ENCODE data around the gene PRKACB.
"Not testable (repeated sequence)": the region's sequence is repeated elsewhere in the genome, so short reads cannot be mapped to it uniquely, and the experiment has no call there.

The PRKACB gene

DNA sequence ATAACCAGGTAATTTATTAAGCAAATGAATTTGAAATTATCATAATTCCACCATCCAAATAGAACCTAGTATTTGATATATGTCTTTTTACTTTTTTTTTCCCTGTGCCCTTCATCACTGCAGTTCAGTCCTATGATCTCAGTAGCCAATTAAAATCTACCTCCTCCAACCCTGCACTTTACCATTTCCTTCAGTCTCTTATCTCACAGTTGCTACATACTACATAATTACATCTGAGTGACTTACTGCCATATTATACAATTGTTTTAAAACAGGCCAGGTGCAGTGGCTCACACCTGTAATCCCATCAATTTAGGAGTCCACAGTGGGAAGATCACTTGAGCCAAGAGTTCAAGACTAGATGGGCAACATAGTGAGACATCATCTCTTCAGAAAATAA is 73.2 kb downstream of the PRKACB start:
- no peak for DNase-seq
- TF ChIP-seq POLR2A (IDR thresholded peaks at IDR 0.05; ENCODE audit: low read length) (no peak), GATA1 (IDR thresholded peaks at IDR 0.05; ENCODE audit: low read depth, low read length) (no peak)

DNA sequence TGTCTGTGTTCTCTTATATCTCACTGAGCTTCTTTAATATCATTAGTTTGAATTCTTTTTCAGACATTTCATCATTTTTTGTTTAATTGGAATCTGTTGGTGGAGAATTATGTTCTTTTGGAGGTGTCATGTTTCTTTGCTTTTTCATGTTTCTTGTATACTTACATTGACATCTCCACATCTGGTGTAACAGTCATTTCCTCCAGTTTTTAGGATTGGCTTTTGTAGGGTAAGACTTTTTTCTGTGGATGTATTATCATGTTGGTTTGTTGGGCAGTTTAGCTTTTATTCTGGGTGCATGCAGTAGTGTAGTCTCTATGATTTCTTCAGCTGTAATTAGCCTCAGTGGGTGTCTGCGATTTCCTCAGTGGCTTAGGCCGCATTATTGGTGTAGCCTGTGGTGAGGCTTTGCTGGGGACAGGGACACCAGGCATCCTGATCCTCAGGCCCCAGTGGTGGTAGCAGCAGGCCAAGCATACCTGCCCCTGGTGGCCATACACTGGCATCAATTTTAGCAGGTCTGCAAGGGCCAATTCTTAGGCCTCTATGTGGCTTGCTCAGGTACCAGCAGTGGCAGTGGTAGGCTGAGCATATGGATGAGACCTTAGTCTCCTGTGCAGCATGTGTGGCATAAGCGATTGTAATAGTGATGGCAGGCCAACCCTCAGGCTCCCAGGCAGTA is 79.8 kb downstream of the PRKACB start:
- no peak for DNase-seq
- TF ChIP-seq POLR2A (IDR thresholded peaks at IDR 0.05; ENCODE audit: low read length) (no peak), GATA1 (IDR thresholded peaks at IDR 0.05; ENCODE audit: low read depth, low read length) (no peak)

DNA sequence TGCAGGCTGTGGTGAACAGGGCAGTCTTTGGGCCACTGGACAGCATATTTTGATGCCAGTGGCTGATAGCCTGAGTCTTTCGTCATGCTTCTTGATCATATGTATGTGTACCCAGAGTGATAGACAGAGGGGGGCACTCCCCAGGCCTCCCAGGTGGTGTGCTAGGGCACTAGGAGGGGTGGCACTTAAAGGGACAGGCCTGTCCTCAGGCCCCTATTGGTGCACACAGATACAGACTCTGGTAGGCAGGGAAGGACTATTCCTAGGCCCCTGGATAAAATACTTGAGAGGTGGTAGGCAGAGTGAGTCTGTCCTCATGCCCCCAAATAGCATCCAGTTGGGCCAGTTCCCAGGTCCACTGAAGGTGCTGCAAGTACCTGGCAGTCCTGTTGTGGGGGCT is 80.8 kb downstream of the PRKACB start:
- DNase-seq: no peak
- no peak for TF ChIP-seq POLR2A (IDR thresholded peaks at IDR 0.05; ENCODE audit: low read length)
- TF ChIP-seq GATA1 (IDR thresholded peaks at IDR 0.05; ENCODE audit: low read depth, low read length): no peak

DNA sequence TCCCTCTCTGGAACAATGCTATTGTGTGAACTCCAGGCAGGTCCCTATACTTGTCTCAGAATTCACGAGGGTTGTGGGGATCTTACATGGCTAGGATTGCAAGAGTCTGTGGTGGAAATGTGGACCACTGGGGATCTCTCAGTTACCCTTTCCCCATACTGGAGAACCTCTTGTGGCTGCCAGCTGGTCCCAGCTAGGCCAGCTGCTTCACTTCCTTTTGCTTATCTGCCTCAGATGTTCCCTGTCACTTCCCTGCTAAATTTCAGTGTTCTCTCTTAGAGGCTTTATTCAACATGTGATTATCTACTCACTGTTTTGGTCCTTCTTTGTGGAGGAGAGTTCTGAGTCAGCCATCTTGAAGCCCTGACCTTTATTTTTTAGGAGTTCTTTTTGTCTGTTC is 81.6 kb downstream of the PRKACB start:
- no peak for DNase-seq

DNA sequence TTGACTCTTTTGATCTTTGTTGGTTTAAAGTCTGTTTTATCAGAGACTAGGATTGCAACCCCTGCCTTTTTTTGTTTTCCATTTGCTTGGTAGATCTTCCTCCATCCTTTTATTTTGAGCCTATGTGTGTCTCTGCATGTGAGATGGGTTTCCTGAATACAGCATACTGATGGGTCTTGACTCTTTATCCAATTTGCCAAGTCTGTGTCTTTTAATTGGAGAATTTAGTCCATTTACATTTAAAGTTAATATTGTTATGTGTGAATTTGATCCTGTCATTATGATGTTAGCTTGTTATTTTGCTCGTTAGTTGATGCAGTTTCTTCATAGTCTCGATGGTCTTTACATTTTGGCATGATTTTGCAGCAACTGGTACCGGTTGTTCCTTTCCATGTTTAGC is 88.6 kb downstream of the PRKACB start:
- DNase-seq: not testable (repeated sequence)

More for the DNA sequence above, 81.6 kb downstream of the PRKACB start:
- no peak for TF ChIP-seq GATA1 (IDR thresholded peaks at IDR 0.05; ENCODE audit: low read depth, low read length)
- TF ChIP-seq POLR2A (IDR thresholded peaks at IDR 0.05; ENCODE audit: low read length): no peak

DNA sequence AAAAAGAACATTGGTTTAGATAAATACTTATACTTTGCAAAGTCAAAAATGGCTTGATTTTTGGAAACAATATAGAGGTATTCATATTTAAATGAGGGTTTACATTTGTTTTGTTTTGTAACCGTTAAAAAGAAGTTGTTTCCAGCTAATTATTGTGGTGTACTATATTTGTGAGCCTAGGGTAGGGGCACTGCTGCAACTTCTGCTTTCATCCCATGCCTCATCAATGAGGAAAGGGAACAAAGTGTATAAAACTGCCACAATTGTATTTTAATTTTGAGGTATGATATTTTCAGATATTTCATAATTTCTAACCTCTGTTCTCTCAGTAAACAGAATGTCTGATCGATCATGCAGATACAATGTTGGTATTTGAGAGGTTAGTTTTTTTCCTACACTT is 92.2 kb downstream of the PRKACB start:
- TF ChIP-seq POLR2A (IDR thresholded peaks at IDR 0.05; ENCODE audit: low read length) (no peak), GATA1 (IDR thresholded peaks at IDR 0.05; ENCODE audit: low read depth, low read length) (no peak)
- no peak for DNase-seq

DNA sequence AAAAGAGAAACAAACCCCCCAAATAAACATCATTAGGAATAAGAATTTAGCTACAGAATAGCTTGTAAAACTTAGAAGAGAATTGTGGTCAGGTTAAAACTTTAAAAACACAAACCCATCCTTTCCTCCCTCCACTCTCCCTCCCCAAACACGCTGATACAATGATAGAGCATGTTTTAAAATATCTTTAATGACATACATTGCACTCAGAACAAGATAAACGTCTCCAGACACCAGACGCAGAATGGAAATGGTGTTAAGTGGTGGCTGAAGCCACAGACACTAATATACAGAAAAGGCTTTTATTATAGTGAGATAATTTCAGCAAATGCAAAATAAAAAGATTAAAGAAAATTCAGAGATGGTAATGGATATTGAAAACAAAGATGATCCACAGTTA is 98.6 kb downstream of the PRKACB start:
- peak in 1 of 2 experiments; percentile 20 for DNase-seq
- TF ChIP-seq POLR2A (IDR thresholded peaks at IDR 0.05; ENCODE audit: low read length) (no peak), GATA1 (IDR thresholded peaks at IDR 0.05; ENCODE audit: low read depth, low read length) (no peak)

DNA sequence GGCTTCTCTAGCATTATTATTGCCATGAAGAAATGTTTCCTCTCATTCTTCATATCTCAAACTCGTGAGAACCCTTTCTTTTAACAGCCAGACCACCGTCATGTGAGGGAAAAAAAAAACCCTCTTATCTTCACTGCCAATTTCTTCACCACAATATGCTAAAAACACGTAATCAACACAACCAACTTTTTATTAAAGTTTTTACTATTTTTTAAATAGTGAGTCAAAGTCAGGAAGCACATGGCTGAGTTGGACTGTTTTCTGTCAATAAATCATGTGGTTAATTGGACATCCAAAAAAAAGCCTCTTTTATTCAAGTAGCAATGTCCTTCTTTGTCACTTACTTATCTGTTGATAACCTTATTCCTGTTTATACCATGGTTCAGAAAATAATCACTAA is 101.5 kb downstream of the PRKACB start:
- TF ChIP-seq POLR2A (IDR thresholded peaks at IDR 0.05; ENCODE audit: low read length) (no peak), GATA1 (IDR thresholded peaks at IDR 0.05; ENCODE audit: low read depth, low read length) (no peak)
- DNase-seq: peak; percentile 18 to 53

DNA sequence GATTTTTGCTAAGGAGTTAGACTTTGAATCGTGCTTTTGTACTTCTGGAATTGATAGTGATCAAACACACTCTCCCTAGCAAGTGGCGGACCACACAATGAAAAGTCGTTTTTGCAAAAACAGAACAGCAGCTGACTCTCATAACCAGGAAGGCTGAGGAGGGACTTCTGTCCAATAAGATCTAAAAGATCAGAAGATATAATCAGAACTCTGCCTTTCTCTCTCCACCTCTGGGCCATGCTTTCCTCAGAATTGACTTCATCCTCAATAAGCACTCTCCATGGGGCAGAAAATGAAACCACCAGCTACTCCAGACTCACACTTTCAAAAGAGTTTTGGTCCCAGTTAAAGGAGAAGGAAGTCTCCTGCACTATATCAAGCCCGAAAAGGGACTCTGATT is 102.1 kb downstream of the PRKACB start:
- no peak for TF ChIP-seq GATA1 (IDR thresholded peaks at IDR 0.05; ENCODE audit: low read depth, low read length)
- TF ChIP-seq POLR2A (IDR thresholded peaks at IDR 0.05; ENCODE audit: low read length): peak; percentile 15
- DNase-seq: peak; percentile 13 to 35

DNA sequence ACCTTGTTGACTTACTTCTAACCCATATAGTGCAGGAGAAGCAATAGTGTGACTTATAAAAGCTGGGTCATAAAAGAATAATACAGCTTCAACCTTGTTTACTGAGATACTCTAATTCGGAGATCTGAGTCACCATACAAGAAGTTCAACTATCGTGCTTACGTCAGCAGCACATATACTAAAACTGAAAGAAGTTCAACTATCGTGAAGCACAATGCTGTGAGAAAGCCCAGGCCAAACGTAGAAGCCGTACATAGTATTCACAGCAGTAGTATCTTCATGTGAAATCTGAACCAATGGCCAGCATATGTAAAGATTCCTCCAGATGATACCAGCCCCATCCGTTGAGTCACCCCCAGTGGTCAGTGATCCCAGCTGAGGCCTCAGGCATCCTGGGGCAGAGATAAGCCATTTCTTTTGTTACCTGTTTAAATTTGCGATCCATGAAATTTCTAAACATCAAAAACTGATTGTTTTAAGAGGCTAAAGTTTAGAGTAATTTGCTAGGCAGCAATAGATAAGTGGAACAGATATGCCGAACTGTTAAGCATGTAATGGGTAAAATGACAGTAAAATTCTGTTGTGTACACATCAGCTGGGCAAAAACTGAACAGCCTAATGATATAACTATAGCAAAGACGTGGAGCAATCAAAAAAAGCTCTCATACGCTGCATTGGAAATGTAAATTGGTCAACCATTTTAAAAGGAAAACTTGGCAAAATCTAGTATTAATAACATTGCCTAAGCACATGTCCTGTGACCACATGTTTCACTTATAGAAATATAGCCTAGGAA is 103.6 kb downstream of the PRKACB start:
- peak; percentile 17 to 22 for DNase-seq

DNA sequence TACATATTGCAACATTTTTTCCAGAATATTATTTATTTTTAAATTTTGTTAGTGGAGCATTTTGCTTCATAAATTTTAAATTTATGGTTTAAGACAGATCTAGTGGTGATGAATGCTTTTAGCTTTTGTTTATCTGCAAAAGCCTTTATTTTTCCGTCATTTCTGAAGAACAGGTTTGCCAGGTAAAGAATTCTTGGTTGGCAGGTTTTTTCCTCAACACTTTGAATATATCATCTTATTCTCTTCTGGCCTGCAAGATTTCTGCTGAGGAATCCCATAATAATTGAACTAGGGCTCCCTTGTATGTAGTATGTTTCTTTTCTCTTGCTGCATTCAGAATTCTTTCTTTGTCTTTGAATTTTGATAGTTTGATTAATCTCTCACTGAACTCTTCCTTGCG is 106.6 kb downstream of the PRKACB start:
- no peak for DNase-seq
- TF ChIP-seq POLR2A (IDR thresholded peaks at IDR 0.05; ENCODE audit: low read length) (no peak), GATA1 (IDR thresholded peaks at IDR 0.05; ENCODE audit: low read depth, low read length) (no peak)

More for the DNA sequence above, 103.6 kb downstream of the PRKACB start:
- TF ChIP-seq POLR2A (IDR thresholded peaks at IDR 0.05; ENCODE audit: low read length): no peak
- TF ChIP-seq GATA1 (IDR thresholded peaks at IDR 0.05; ENCODE audit: low read depth, low read length): no peak

DNA sequence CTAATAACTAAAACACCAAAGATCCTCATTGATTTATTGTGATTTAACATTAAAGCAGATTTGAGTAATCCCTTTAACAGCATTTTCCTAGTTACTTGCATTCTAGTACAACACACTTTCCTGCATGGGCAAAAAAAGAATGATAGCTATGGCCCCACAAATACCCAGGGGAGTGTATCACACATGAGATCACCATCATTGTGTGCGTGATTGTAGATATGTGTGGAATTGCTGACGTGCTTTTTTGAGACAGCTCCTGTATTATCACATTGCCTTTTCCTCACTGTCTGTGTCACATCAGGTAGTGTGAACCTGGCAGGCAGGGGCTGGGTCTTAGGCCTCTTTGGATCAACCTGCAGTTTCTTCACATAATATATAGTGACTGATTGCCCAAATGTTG is 109.0 kb downstream of the PRKACB start:
- no peak for DNase-seq
- TF ChIP-seq GATA1 (IDR thresholded peaks at IDR 0.05; ENCODE audit: low read depth, low read length) (no peak), POLR2A (IDR thresholded peaks at IDR 0.05; ENCODE audit: low read length) (no peak)

DNA sequence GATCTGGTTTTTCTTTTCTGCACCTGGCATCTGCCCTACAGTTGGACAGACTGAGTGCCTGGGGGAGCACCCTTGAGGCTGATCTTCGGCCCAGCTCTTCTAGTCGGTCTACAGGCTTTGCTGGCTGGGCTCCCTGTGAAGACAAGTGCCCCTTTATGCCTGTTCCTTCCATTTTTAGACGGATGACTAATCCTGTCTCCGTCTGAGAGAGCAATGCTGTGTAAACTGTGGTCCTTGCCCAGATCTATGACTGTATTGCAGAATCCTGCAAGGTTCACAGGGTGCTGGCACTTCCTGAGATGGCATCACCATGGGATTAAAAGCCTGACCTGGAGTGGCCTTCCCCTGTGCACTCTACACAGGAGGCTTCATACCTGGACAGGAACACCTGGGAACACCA is 109.8 kb downstream of the PRKACB start:
- no peak for DNase-seq
- no peak for TF ChIP-seq POLR2A (IDR thresholded peaks at IDR 0.05; ENCODE audit: low read length)
- no peak for TF ChIP-seq GATA1 (IDR thresholded peaks at IDR 0.05; ENCODE audit: low read depth, low read length)

DNA sequence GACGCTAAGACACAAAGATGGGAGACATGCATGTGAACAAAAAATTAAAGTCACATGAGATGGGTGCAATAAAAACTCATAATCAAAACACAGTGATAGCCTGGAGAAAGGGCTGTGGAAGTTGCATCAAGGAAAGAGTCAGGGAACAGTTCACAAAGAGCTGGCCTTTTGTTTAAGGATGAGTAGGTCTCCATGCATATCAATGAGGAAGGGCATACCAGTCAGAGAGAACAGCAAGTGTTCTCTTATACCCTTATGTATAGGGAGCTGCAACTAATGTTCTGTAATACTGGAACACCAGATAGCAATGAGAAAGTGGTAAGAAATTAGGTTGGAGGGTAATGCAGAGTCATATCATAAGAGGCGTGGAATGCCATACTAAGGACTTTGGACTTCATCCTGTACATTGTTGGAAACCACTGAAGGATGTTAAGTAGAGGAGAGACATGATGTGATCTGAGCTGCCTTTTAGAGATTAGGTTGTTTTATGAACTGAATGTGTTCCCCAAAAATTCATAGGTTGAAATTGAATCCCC is 110.7 kb downstream of the PRKACB start:
- no peak for DNase-seq
- TF ChIP-seq POLR2A (IDR thresholded peaks at IDR 0.05; ENCODE audit: low read length) (no peak), GATA1 (IDR thresholded peaks at IDR 0.05; ENCODE audit: low read depth, low read length) (no peak)

DNA sequence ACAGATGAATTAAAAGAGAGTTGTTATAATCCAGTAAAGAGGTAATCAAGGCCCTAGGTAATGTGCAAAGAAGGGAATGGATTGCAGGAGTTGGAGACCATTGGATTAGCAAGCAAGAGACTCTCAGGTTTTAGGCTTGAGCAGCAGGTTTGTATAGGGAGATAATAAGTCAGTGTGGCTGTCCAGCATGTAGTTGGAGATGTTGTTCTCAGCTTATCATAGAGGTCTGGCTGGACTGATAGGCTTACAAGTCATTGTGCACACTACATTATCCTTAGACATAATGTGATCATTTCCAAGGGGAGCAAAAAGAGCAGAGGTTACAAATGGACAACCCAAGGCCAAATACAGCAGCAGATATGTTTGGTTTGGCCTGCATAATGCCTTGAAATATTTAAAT is 111.5 kb downstream of the PRKACB start:
- TF ChIP-seq POLR2A (IDR thresholded peaks at IDR 0.05; ENCODE audit: low read length) (no peak), GATA1 (IDR thresholded peaks at IDR 0.05; ENCODE audit: low read depth, low read length) (no peak)
- DNase-seq: peak; percentile 21 to 78
